Activated CD8-positive, alpha-beta T cell treated with anti-CD3 and anti-CD28 coated beads for 36 hours (primary cell): Measurements from ENCODE around the gene JMJD1C. TPM values are rescaled to one million over a fixed set of nuclear protein-coding genes. Genes with fewer than 3 reads are reported as not detected.

Experiments
- ATAC-seq: fragments of 200-7000 bp; cut with Tn5 transposase; one replicate; pipeline ENCODE4 v1.10.0; 2021; ENCODE audit warnings: mild to moderate bottlenecking, moderate library complexity
- CTCF ChIA-PET: fragments of 350-600 bp; sonication (Branson Sonifier 250); formaldehyde crosslinking; loops from one replicate; lab custom pipeline; 2021; ENCODE audit warnings: antibody characterized with exemption; lab: Charles Lee
- POLR2A ChIA-PET: fragments of 350-600 bp; sonication (Branson Sonifier 250); formaldehyde crosslinking; loops from one replicate; lab custom pipeline; 2021; ENCODE audit warnings: antibody characterized with exemption; lab: Charles Lee
- DNase-seq: peaks from one replicate; pipeline ENCODE4 v3.0.0-alpha.2; 2020
- H3K27ac Mint-ChIP-seq: one replicate; pipeline ENCODE4 v1.8.0; 2021; ENCODE audit warnings: mild to moderate bottlenecking, mixed read lengths
- H3K27me3 Mint-ChIP-seq: one replicate; pipeline ENCODE4 v1.8.0; 2021; ENCODE audit warnings: mixed read lengths
- H3K36me3 Mint-ChIP-seq: one replicate; pipeline ENCODE4 v1.8.0; 2021; ENCODE audit warnings: low read depth, mixed read lengths
- H3K4me1 Mint-ChIP-seq: one replicate; pipeline ENCODE4 v1.8.0; 2021; ENCODE audit warnings: low read depth, mixed read lengths
- H3K4me3 Mint-ChIP-seq: one replicate; pipeline ENCODE4 v1.8.0; 2021; ENCODE audit warnings: mild to moderate bottlenecking, moderate library complexity, mixed read lengths
- H3K9me3 Mint-ChIP-seq: one replicate; pipeline ENCODE4 v1.8.0; 2021; ENCODE audit warnings: mixed read lengths
- CTCF ChIP-seq: fragments of 200-600 bp; IDR thresholded peaks from one replicate; pipeline ENCODE4 v1.8.0; 2022; ENCODE audit warnings: antibody characterized with exemption, mild to moderate bottlenecking
- intact Hi-C: fragments of 100-400 bp; cut with micrococcal nuclease; formaldehyde crosslinking; loops from one replicate; pipeline ENCODE4 v1.10.0; 2022
- total RNA-seq, 2 experiments: library from RNA; stranded (reverse); gene quantifications; one replicate each; pipeline ENCODE4 v1.2.3, GENCODE V29; 2021

The JMJD1C gene
- total RNA-seq, 2 experiments from 2014 or later: 45.2 to 48.1 TPM

- ChIA-PET POLR2A (no interaction called here), CTCF (interaction anchor here (1.5 to 3.4 kb wide), 2 partner anchors 8 to 167 kb away, joined by 5 to 18 read pairs; no protein-coding TSS in a partner anchor)
- Mint-ChIP-seq H3K27ac (no peak overlapping the region), H3K4me1 (peaks cover 20% of the 10 kb centered on the region), H3K9me3 (no peaks in the 10 kb centered on the region), H3K36me3 (no peaks in the 10 kb centered on the region), H3K4me3 (no peak overlapping the region), H3K27me3 (no peaks in the 10 kb centered on the region)
- no peak for DNase-seq
- intact Hi-C loops: no loop called here
- ATAC-seq: no peak
- TF ChIP-seq CTCF: no peak
Measured at GRCh38 chr10:63462442-63462841, 3.3 kb downstream of the JMJD1C start.

GRCh38 chr10:63458177-63458576, 7.6 kb downstream of the JMJD1C start:
- intact Hi-C loops: no loop called here
- H3K4me1 Mint-ChIP-seq: peaks cover 14% of the 10 kb centered on the region
- no peaks in the 10 kb centered on the region for H3K27me3 Mint-ChIP-seq
- POLR2A ChIA-PET: no interaction called here
- CTCF ChIA-PET: interaction anchor here (0.6 to 1.3 kb wide), 5 partner anchors 134 to 262 kb away, joined by 3 to 4 read pairs (median 3); no protein-coding TSS in a partner anchor
- H3K27ac Mint-ChIP-seq: no peak overlapping the region
- DNase-seq (no peak), ATAC-seq (no peak)
- TF ChIP-seq CTCF: no peak
- H3K36me3 Mint-ChIP-seq: no peaks in the 10 kb centered on the region
- H3K4me3 Mint-ChIP-seq: no peak overlapping the region
- H3K9me3 Mint-ChIP-seq: no peaks in the 10 kb centered on the region

GRCh38 chr10:63457594-63457993, 8.2 kb downstream of the JMJD1C start:
- POLR2A ChIA-PET: no interaction called here
- Mint-ChIP-seq H3K27ac (no peak overlapping the region), H3K4me3 (no peak overlapping the region), H3K36me3 (peaks cover under 1% of the 10 kb centered on the region), H3K27me3 (no peaks in the 10 kb centered on the region), H3K4me1 (peaks cover 14% of the 10 kb centered on the region), H3K9me3 (no peaks in the 10 kb centered on the region)
- ATAC-seq (no peak), DNase-seq (no peak)
- intact Hi-C loops: no loop called here
- CTCF ChIA-PET: interaction anchor here (1.2 to 1.3 kb wide), 2 partner anchors 240 to 263 kb away, joined by 3 read pairs; no protein-coding TSS in a partner anchor
- TF ChIP-seq CTCF: no peak

GRCh38 chr10:63456437-63457210, 9.2 kb downstream of the JMJD1C start:
- TF ChIP-seq CTCF: no peak
- Mint-ChIP-seq H3K9me3 (no peaks in the 10 kb centered on the region), H3K36me3 (peaks cover 6% of the 10 kb centered on the region), H3K4me3 (no peak overlapping the region), H3K4me1 (peaks cover 14% of the 10 kb centered on the region), H3K27me3 (no peaks in the 10 kb centered on the region), H3K27ac (no peak overlapping the region)
- DNase-seq (no peak), ATAC-seq (no peak)
- CTCF ChIA-PET: interaction anchor here (1.3 kb wide), 1 partner anchor 264 kb away, joined by 3 read pairs; no protein-coding TSS in a partner anchor
- intact Hi-C loops: no loop called here
- POLR2A ChIA-PET: no interaction called here

- no peak for ATAC-seq
- peaks cover 6% of the 10 kb centered on the region for H3K36me3 Mint-ChIP-seq
- DNase-seq: no peak
- H3K27me3 Mint-ChIP-seq: no peaks in the 10 kb centered on the region
- peaks cover 17% of the 10 kb centered on the region for H3K4me1 Mint-ChIP-seq
- ChIA-PET CTCF (interaction anchor here (1.1 to 1.9 kb wide), 2 partner anchors 7 to 9 kb away, joined by 3 to 5 read pairs; no protein-coding TSS in a partner anchor), POLR2A (no interaction called here)
- no peak overlapping the region for H3K27ac Mint-ChIP-seq
- H3K9me3 Mint-ChIP-seq: no peaks in the 10 kb centered on the region
- no peak for TF ChIP-seq CTCF
- H3K4me3 Mint-ChIP-seq: no peak overlapping the region
- intact Hi-C loops: no loop called here
Measured at GRCh38 chr10:63455507-63455906, 10.3 kb downstream of the JMJD1C start.
